Psoas muscle (tissue), 8 donors: Measurements from ENCODE around the gene HBG2. TPM values are rescaled to one million over a fixed set of nuclear protein-coding genes. Genes with fewer than 3 reads are reported as not detected.

Experiments used
- ATAC-seq, 4 donors: fragments of 200-7000 bp; cut with Tn5 transposase; one replicate each; pipeline ENCODE4 v1.9.1; 2020; ENCODE audit warnings: moderate library complexity in 3 of 4, mild to moderate bottlenecking in 2 of 4
- DNase-seq, 2 donors: peaks; one replicate each; pipeline ENCODE4 v3.0.0-alpha.2; 2020
- H3K27ac ChIP-seq: fragments of 200-600 bp; one replicate; pipeline ENCODE4 v1.8.0; 2022
- H3K27me3 ChIP-seq, 3 donors: fragments of 200-600 bp in 1 of 3; one replicate each; pipeline versions ENCODE4 v1.6.1 to v1.8.0; 2013 to 2022; ENCODE audit warnings: low read length in 2 of 3, mild to moderate bottlenecking in 2 of 3, moderate library complexity in 1 of 3; ENCODE audit not compliant: insufficient read depth in 3 of 3
- H3K36me3 ChIP-seq, 2 donors: fragments of 200-600 bp in 1 of 2; one replicate each; pipeline versions ENCODE4 v1.6.1 to v1.8.0; 2013 to 2022; ENCODE audit warnings: low read depth in 1 of 2, mild to moderate bottlenecking in 1 of 2, moderate library complexity in 1 of 2; ENCODE audit not compliant: insufficient read depth in 1 of 2
- H3K4me1 ChIP-seq: fragments of 200-600 bp; one replicate; pipeline ENCODE4 v1.8.0; 2022
- H3K4me3 ChIP-seq: fragments of 200-600 bp; one replicate; pipeline ENCODE4 v1.8.0; 2022; ENCODE audit warnings: mild to moderate bottlenecking
- H3K9me3 ChIP-seq: fragments of 200-600 bp; one replicate; pipeline ENCODE4 v1.8.0; 2022
- CTCF ChIP-seq: fragments of 200-600 bp; IDR thresholded peaks from one replicate; pipeline ENCODE4 v1.8.0; 2022; ENCODE audit warnings: antibody characterized with exemption
- WGBS, 3 donors: extraction: QIAGEN DNeasy Blood & Tissue Kit; methylation state at CpG; one replicate each; pipeline versions ENCODE4 v1.1.6 to v1.1.7; 2013; 5-methylcytosine and 5-hydroxymethylcytosine counted together
- intact Hi-C, 2 donors: fragments of 100-400 bp; cut with DNase I; formaldehyde crosslinking; loops; one replicate each; pipeline versions ENCODE4 v1.11.0 to v1.14.2; 2022
- polyA plus RNA-seq, 3 donors: library from polyadenylated mRNA; stranded (reverse); fragments of 200-250 nt; gene quantifications; one replicate each; pipeline ENCODE4 v1.2.3, GENCODE V29; 2013
- total RNA-seq, 4 donors: library from RNA; stranded (reverse); fragmentation: NEBNext Ultra II Directional in 2 of 4; extraction: Animal tissue kit (Norgen Biotek cat#: 25700) in 2 of 4; gene quantifications; one replicate each; pipeline versions ENCODE4 v1.2.1 to v1.2.4, GENCODE V29; 2021 to 2023
- donor health status: healthy with polysubstance abuse.
- donor health status: DM: no; HTN: no; CAD: no; lungs with moderate emphysema.
- donor health status: Bipolar disorder and iron deficiency.
- donor health status: healthy.
- donor health status: DM: yes; HTN: yes; CAD: no.
- donor health status: DM: no; HTN: no; CAD: no.
- donor health status: DM: no; HTN: no; CAD: no.
- donor health status: DM: yes; HTN: yes; CAD: no.

The HBG2 gene
- total and polyA plus RNA-seq, 7 donors, result 1.0 TPM; not detected in 6

DNA sequence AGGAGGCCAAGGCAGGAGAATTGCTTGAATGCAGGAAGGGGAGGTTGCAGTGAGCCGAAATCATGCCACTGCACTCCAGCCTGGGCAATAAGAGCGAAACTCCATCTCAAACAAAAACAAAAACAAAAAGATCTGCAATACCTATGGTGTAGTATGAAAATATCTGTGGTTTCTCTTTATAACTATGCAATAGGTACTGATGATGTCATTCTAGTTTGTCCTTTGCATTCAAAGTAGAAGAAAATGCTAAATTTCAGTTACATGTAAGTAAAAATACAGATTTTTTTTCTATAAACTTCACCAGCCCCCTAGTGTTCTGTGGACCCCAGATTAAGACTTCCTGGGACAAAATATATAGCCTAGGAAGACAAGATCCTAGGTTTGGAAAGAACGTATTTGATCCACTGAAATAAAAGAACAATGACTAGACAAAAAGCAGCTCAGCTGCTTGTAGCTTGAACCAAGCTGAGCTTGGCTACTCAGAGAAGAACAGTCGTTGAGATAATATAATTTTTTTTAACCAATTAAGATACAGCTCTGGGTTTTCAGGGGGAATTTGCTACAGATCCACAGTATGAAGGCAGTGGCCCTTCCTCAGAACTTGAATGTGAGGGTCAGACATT lies 17.9 kb upstream of the HBG2 start:
- intact Hi-C loops, result no loop called here
- WGBS, 3 donors, result 62 to 75% (median 66%) methylated on average over 4 of the region's 4 CpGs

GRCh38 chr11:5269715-5270147 lies 15.2 kb upstream of the HBG2 start, which contains the start of gene HBE1:
Gene HBE1 (minus strand): TSS chr11:5269945. CDS start chr11:5269890, 55 bp downstream.
- no peak for DNase-seq
- H3K4me1 ChIP-seq, result no peaks in the 10 kb centered on the region
- TF ChIP-seq CTCF, result no peak
- no peak within 1 kb of the TSS for H3K27ac ChIP-seq
- WGBS, 3 donors, result 26 to 31% (median 28%) methylated on average over 4 of the region's 4 CpGs
- no peaks in the 10 kb centered on the region for H3K36me3 ChIP-seq
- intact Hi-C loops, result no loop called here
- ATAC-seq, result no peak
- H3K9me3 ChIP-seq, result no peaks in the 10 kb centered on the region
- H3K4me3 ChIP-seq, result no peak within 1 kb of the TSS
- no peaks in the 10 kb centered on the region for H3K27me3 ChIP-seq

More for the DNA sequence above, 17.9 kb upstream of the HBG2 start:
- no peak for DNase-seq
- Histone ChIP-seq H3K27ac (no peak overlapping the region), H3K4me1 (no peaks in the 10 kb centered on the region), H3K4me3 (no peak overlapping the region), H3K9me3 (no peaks in the 10 kb centered on the region), H3K36me3 (no peaks in the 10 kb centered on the region), H3K27me3 (no peaks in the 10 kb centered on the region)
- no peak for TF ChIP-seq CTCF
- no peak for ATAC-seq

DNA sequence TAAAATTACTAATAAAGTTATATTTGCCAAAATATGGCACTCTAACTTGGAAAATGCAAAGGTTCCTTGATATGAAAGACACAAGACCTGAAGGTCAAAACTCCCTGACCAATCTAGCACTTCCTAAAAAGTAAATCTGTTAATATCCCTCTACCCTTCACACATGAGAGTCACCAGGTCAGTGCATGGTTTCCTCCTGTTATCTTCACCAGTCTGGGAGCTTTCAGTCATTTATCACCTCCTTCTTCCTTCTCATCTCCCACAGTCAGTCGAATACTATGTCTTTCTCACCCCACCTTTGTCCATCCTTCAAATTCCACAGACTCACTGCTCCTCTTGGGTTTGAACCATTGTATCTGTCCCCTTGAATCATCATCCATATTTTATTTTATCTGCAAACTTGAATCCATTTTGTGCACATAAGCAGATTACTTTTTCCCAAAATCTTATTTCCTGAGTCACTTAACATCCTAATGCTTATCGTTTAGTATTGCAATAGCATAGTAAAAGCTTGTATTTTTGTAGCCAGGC lies 12.5 kb upstream of the HBG2 start:
- WGBS, 3 donors, result 82 to 88% (median 85%) methylated on average over 2 of the region's 2 CpGs
- Histone ChIP-seq H3K27ac (no peak overlapping the region), H3K36me3 (no peaks in the 10 kb centered on the region), H3K27me3 (no peaks in the 10 kb centered on the region), H3K4me1 (no peaks in the 10 kb centered on the region), H3K4me3 (no peak overlapping the region), H3K9me3 (no peaks in the 10 kb centered on the region)
- no peak for TF ChIP-seq CTCF
- DNase-seq, result no peak
- ATAC-seq, result no peak
- intact Hi-C loops, result no loop called here

DNA sequence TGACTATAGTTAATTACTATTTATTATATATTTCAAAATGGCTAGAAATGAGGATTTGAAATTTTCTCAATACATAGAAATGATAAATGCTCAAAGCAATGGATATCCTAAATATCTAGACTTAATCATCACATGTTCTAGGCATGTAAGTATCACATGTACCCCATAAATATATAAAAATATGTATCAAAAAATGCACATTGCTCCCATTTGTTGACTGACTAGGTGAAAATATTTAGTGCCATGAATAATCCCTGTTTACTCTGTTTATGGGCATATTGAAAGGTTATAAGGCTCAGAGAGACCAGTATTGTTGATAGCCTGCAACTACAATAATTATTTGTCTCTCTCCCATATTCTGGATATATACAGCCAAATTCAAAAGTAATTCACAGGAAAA lies 12.0 kb upstream of the HBG2 start:
- no peak for TF ChIP-seq CTCF
- Histone ChIP-seq H3K4me3 (no peak overlapping the region), H3K27ac (no peak overlapping the region), H3K27me3 (no peaks in the 10 kb centered on the region), H3K36me3 (no peaks in the 10 kb centered on the region), H3K9me3 (no peaks in the 10 kb centered on the region), H3K4me1 (no peaks in the 10 kb centered on the region)
- DNase-seq (no peak), ATAC-seq (no peak)
- intact Hi-C loops, result no loop called here

DNA sequence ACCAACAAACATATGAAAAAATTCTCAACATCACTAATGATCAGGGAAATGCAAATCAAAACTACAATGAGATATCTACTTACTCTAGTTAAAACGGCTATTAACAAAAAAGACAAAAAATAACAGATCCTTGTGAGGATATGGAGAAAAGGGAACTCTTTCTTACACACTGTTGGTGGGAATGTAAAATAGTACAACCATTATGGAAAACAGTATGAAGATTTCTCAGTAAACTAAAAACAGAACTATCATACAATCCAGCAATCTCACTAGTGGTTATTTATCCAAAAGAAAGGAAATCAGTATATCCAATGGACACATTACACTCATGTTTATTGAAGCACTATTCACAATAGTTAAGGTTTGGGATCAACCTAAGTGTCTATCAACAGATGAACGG lies 11.3 kb upstream of the HBG2 start:
- 42 to 57% (median 42%) methylated on average over 2 of the region's 2 CpGs for WGBS, 3 donors
- intact Hi-C loops, result no loop called here
- H3K4me1 ChIP-seq, result no peaks in the 10 kb centered on the region
- H3K36me3 ChIP-seq, result no peaks in the 10 kb centered on the region
- DNase-seq (no peak), ATAC-seq (no peak)
- no peak overlapping the region for H3K27ac ChIP-seq
- no peak overlapping the region for H3K4me3 ChIP-seq
- no peaks in the 10 kb centered on the region for H3K9me3 ChIP-seq
- H3K27me3 ChIP-seq, result no peaks in the 10 kb centered on the region
- TF ChIP-seq CTCF, result no peak
